ENCODE measurements around the gene HEATR9.
"Not testable (repeated sequence)": the region's sequence is repeated elsewhere in the genome, so short reads cannot be mapped to it uniquely, and the experiment has no call there.

HEATR9 gene

GRCh38 chr17:35868737-35869136 is at the start of gene HEATR9:
TSS of gene HEATR9 (minus strand) at chr17:35868891. CDS start at chr17:35868742, 149 bp downstream.
- no peak for DNase-seq (ENCODE audit: low read depth in 1 of 2, low spot score in 1 of 2)

- no peak for DNase-seq (ENCODE audit: low read depth in 1 of 2, low spot score in 1 of 2)
Measured at GRCh38 chr17:35917519-35918213, 49.0 kb upstream of the HEATR9 start.

- DNase-seq (ENCODE audit: low read depth in 1 of 2, low spot score in 1 of 2), result no peak
Measured at GRCh38 chr17:35915153-35915964, 46.7 kb upstream of the HEATR9 start.

GRCh38 chr17:35914354-35914753 is 45.7 kb upstream of the HEATR9 start:
- no peak for DNase-seq (ENCODE audit: low read depth in 1 of 2, low spot score in 1 of 2)

- no peak for DNase-seq (ENCODE audit: low read depth in 1 of 2, low spot score in 1 of 2)
Measured at GRCh38 chr17:35913609-35914008, 44.9 kb upstream of the HEATR9 start.

GRCh38 chr17:35912942-35913341 is 44.3 kb upstream of the HEATR9 start:
- DNase-seq (ENCODE audit: low read depth in 1 of 2, low spot score in 1 of 2), result no peak

- DNase-seq (ENCODE audit: low read depth in 1 of 2, low spot score in 1 of 2), result no peak
Measured at GRCh38 chr17:35912339-35912912, 43.7 kb upstream of the HEATR9 start.

GRCh38 chr17:35909408-35909807 is 40.7 kb upstream of the HEATR9 start:
- DNase-seq (ENCODE audit: low read depth in 1 of 2, low spot score in 1 of 2), result no peak

- DNase-seq (ENCODE audit: low read depth in 1 of 2, low spot score in 1 of 2), result no peak
Measured at GRCh38 chr17:35907691-35908090, 39.0 kb upstream of the HEATR9 start.

- DNase-seq (ENCODE audit: low read depth in 1 of 2, low spot score in 1 of 2), result no peak
Measured at GRCh38 chr17:35906926-35907637, 38.4 kb upstream of the HEATR9 start.

GRCh38 chr17:35906191-35906925 is 37.7 kb upstream of the HEATR9 start:
- DNase-seq (ENCODE audit: low read depth in 1 of 2, low spot score in 1 of 2), result no peak

- DNase-seq (ENCODE audit: low read depth in 1 of 2, low spot score in 1 of 2), result no peak
Measured at GRCh38 chr17:35903451-35903850, 34.8 kb upstream of the HEATR9 start.

GRCh38 chr17:35901631-35902175 is 33.0 kb upstream of the HEATR9 start:
- DNase-seq (ENCODE audit: low read depth in 1 of 2, low spot score in 1 of 2), result no peak

GRCh38 chr17:35900708-35901480 is 32.2 kb upstream of the HEATR9 start:
- DNase-seq (ENCODE audit: low read depth in 1 of 2, low spot score in 1 of 2), result no peak

- no peak for DNase-seq (ENCODE audit: low read depth in 1 of 2, low spot score in 1 of 2)
Measured at GRCh38 chr17:35900280-35900679, 31.6 kb upstream of the HEATR9 start.

- no peak for DNase-seq (ENCODE audit: low read depth in 1 of 2, low spot score in 1 of 2)
Measured at GRCh38 chr17:35898283-35899070, 29.8 kb upstream of the HEATR9 start.

GRCh38 chr17:35897772-35898171 is 29.1 kb upstream of the HEATR9 start:
- DNase-seq (ENCODE audit: low read depth in 1 of 2, low spot score in 1 of 2), result not testable (repeated sequence)

GRCh38 chr17:35895636-35896587 is 27.2 kb upstream of the HEATR9 start:
- DNase-seq (ENCODE audit: low read depth in 1 of 2, low spot score in 1 of 2), result no peak

All from stimulated activated CD4-positive, alpha-beta T cell treated with anti-CD3 and anti-CD28 coated beads, Interleukin-15, amount 100 ng/mL, for 1 hour (primary cell).